Psoas muscle (tissue), 8 donors: ENCODE data around the gene FAM181A. TPM values are rescaled to one million over a fixed set of nuclear protein-coding genes. Genes with fewer than 3 reads are reported as not detected.

Experiments used
- ATAC-seq, 4 donors: fragments of 200-7000 bp; cut with Tn5 transposase; one replicate each; pipeline ENCODE4 v1.9.1; 2020; ENCODE audit warnings: moderate library complexity in 3 of 4, mild to moderate bottlenecking in 2 of 4
- DNase-seq, 2 donors: peaks; one replicate each; pipeline ENCODE4 v3.0.0-alpha.2; 2020
- H3K27ac ChIP-seq: fragments of 200-600 bp; one replicate; pipeline ENCODE4 v1.8.0; 2022
- H3K27me3 ChIP-seq, 3 donors: fragments of 200-600 bp in 1 of 3; one replicate each; pipeline versions ENCODE4 v1.6.1 to v1.8.0; 2013 to 2022; ENCODE audit warnings: low read length in 2 of 3, mild to moderate bottlenecking in 2 of 3, moderate library complexity in 1 of 3; ENCODE audit not compliant: insufficient read depth in 3 of 3
- H3K36me3 ChIP-seq, 2 donors: fragments of 200-600 bp in 1 of 2; one replicate each; pipeline versions ENCODE4 v1.6.1 to v1.8.0; 2013 to 2022; ENCODE audit warnings: low read depth in 1 of 2, mild to moderate bottlenecking in 1 of 2, moderate library complexity in 1 of 2; ENCODE audit not compliant: insufficient read depth in 1 of 2
- H3K4me1 ChIP-seq: fragments of 200-600 bp; one replicate; pipeline ENCODE4 v1.8.0; 2022
- H3K4me3 ChIP-seq: fragments of 200-600 bp; one replicate; pipeline ENCODE4 v1.8.0; 2022; ENCODE audit warnings: mild to moderate bottlenecking
- H3K9me3 ChIP-seq: fragments of 200-600 bp; one replicate; pipeline ENCODE4 v1.8.0; 2022
- WGBS, 3 donors: extraction: QIAGEN DNeasy Blood & Tissue Kit; methylation state at CpG; one replicate each; pipeline versions ENCODE4 v1.1.6 to v1.1.7; 2013; 5-methylcytosine and 5-hydroxymethylcytosine counted together
- intact Hi-C, 2 donors: fragments of 100-400 bp; cut with DNase I; formaldehyde crosslinking; loops; one replicate each; pipeline versions ENCODE4 v1.11.0 to v1.14.2; 2022
- polyA plus RNA-seq, 3 donors: library from polyadenylated mRNA; stranded (reverse); fragments of 200-250 nt; gene quantifications; one replicate each; pipeline ENCODE4 v1.2.3, GENCODE V29; 2013
- total RNA-seq, 4 donors: library from RNA; stranded (reverse); fragmentation: NEBNext Ultra II Directional in 2 of 4; extraction: Animal tissue kit (Norgen Biotek cat#: 25700) in 2 of 4; gene quantifications; one replicate each; pipeline versions ENCODE4 v1.2.1 to v1.2.4, GENCODE V29; 2021 to 2023
- TF ChIP-seq, protein P1 (sequence below): fragments of 200-600 bp; IDR thresholded peaks from one replicate; pipeline ENCODE4 v1.8.0; 2022; ENCODE audit warnings: antibody characterized with exemption
- donor health status: healthy with polysubstance abuse.
- donor health status: DM: no; HTN: no; CAD: no; lungs with moderate emphysema.
- donor health status: Bipolar disorder and iron deficiency.
- donor health status: healthy.
- donor health status: DM: yes; HTN: yes; CAD: no.
- donor health status: DM: no; HTN: no; CAD: no.
- donor health status: DM: no; HTN: no; CAD: no.
- donor health status: DM: yes; HTN: yes; CAD: no.

The FAM181A gene
- total and polyA plus RNA-seq, 7 donors = 0.14 to 0.32 TPM; not detected in 5

DNA sequence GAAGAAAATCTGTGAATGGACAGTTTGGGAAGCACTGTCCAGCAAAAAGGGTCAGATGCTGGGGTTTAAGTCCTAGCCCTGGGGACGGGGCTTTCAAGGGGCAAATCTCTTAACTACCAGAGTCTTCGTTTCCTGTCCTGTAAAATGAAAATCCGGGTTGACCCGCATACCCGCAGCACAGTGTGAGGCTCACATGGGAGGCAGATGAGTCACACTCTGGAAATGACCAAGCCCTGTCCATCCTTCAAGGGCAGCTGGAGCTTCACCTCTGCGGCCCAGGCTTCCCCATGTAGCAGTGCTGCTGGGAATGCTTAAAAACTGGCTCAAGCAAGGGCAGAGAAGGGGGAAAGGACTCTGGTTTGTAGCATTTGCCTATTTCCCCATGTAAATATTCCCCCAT, 19.0 kb downstream of the FAM181A start:
- TF ChIP-seq, protein P1, sequence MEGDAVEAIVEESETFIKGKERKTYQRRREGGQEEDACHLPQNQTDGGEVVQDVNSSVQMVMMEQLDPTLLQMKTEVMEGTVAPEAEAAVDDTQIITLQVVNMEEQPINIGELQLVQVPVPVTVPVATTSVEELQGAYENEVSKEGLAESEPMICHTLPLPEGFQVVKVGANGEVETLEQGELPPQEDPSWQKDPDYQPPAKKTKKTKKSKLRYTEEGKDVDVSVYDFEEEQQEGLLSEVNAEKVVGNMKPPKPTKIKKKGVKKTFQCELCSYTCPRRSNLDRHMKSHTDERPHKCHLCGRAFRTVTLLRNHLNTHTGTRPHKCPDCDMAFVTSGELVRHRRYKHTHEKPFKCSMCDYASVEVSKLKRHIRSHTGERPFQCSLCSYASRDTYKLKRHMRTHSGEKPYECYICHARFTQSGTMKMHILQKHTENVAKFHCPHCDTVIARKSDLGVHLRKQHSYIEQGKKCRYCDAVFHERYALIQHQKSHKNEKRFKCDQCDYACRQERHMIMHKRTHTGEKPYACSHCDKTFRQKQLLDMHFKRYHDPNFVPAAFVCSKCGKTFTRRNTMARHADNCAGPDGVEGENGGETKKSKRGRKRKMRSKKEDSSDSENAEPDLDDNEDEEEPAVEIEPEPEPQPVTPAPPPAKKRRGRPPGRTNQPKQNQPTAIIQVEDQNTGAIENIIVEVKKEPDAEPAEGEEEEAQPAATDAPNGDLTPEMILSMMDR = no peak
- Histone ChIP-seq H3K9me3 (no peaks in the 10 kb centered on the region), H3K36me3 (peaks cover 0 to 98% of the 10 kb centered on the region in 2 donors), H3K27me3 (no peaks in the 10 kb centered on the region), H3K4me3 (no peak overlapping the region), H3K27ac (peak overlapping the region; percentile 98), H3K4me1 (peaks cover 99% of the 10 kb centered on the region)
- intact Hi-C loops = no loop called here
- 24 to 32% (median 28%) methylated on average over 6 of the region's 6 CpGs for WGBS, 3 donors
- peak; percentile 60 to 66 (median 63) for ATAC-seq
- peak in 1 of 2 donors; percentile 75 for DNase-seq

DNA sequence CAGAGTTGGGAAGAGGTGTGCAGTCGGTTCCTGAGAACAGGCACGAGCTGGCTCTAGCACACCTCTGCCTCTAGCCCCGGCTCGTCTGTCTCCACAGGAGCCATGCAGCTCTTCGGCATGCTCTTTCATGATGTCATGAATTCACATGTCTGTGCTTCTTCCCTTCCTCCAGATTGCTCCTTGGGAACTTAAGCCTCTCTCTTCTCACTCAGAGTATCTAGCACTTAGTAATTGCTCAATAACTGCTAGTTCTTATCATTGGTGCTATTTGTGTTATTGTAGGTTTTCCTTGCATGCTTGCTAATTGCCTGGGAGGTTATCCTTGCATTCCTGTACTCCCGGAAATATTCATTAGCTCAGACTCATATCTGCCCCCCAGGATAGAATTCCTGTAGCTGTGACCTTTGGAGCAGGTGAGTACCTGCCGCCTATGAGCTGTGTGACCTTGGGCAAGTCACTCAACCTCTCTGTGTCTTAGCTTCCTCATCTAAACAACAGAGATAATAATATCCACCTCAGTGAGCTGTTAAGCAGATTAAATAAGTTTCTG, 19.5 kb downstream of the FAM181A start:
- peaks cover 98% of the 10 kb centered on the region for H3K4me1 ChIP-seq
- intact Hi-C loops = no loop called here
- no peak for DNase-seq

DNA sequence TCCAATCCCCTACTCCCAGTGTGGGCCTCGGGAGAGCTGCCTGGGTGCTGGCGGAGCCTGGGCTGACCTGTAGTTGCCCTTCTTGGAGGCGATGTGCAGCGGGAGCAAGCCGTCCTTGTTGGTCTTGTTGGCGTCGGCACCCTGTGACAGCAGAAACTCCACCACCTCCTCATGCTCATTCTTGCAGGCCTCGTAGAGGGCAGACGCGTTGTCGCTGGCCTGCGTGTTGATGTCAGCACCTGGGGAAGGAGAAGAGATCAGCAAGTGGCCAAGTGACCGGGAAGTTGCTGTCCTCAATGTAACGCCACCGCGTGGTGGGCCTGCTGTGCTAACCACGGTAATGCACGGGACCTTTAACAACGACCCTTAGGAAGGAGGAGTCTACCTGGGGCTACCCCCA, 20.1 kb downstream of the FAM181A start:
- Histone ChIP-seq H3K4me1 (peaks cover 96% of the 10 kb centered on the region), H3K9me3 (no peaks in the 10 kb centered on the region), H3K27ac (peak overlapping the region; percentile 98), H3K27me3 (no peaks in the 10 kb centered on the region), H3K4me3 (no peak overlapping the region), H3K36me3 (peaks cover 0 to 98% of the 10 kb centered on the region in 2 donors)
- 48 to 68% (median 64%) methylated on average over 19 of the region's 19 CpGs for WGBS, 3 donors
- TF ChIP-seq, protein P1 = no peak
- DNase-seq (peak in 1 of 2 donors; percentile 55), ATAC-seq (no peak)
- intact Hi-C loops = no loop called here

More for the DNA sequence above, 19.5 kb downstream of the FAM181A start:
- Histone ChIP-seq H3K36me3 (peaks cover 0 to 98% of the 10 kb centered on the region in 2 donors), H3K27me3 (no peaks in the 10 kb centered on the region), H3K9me3 (no peaks in the 10 kb centered on the region), H3K4me3 (no peak overlapping the region), H3K27ac (peak overlapping the region; percentile 98)
- ATAC-seq = peak in 2 of 4 donors; percentile 2 to 3
- TF ChIP-seq, protein P1 = no peak
- 40 to 72% (median 45%) methylated on average over 7 of the region's 7 CpGs for WGBS, 3 donors

DNA sequence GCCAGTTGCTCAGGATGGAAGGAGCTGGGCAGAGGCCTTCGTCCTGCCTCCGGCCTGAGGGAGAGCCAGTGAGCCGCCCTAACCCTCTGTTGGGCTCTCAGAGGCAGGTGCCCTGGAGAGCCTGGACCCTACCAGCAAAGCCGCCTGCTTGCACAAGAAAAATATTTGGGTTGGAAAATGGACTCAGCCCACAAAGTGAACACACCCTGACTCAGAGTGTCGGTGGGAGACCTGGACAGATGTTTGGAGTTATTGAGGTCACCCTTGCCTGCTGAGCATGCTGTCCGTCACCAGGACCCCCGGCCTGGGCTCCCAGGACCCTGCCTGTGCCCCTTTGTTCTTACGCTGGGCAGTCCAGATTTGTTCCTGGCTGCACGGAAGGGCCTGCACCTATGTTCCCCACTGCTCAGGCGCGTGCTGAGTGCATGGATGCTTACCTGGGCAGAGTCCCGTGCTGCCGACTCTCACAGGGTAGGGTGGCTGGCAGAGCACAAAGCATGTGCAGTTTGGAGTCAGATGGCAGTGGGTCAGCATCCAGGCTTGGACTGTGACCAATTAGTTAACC, 22.4 kb downstream of the FAM181A start:
- TF ChIP-seq, protein P1 = no peak
- no peak overlapping the region for H3K4me3 ChIP-seq
- no peaks in the 10 kb centered on the region for H3K27me3 ChIP-seq
- intact Hi-C loops = no loop called here
- WGBS, 3 donors = 55 to 83% (median 61%) methylated on average over 13 of the region's 13 CpGs
- no peak for DNase-seq
- H3K4me1 ChIP-seq = peaks cover 96% of the 10 kb centered on the region
- H3K27ac ChIP-seq = peak overlapping the region; percentile 98
- no peaks in the 10 kb centered on the region for H3K9me3 ChIP-seq
- peaks cover 0 to 98% of the 10 kb centered on the region in 2 donors for H3K36me3 ChIP-seq
- ATAC-seq = no peak
